Uterus (tissue), 2 donors: ENCODE data around the gene IPPK.

ENCODE experiments used
- CTCF ChIP-seq, 4 experiments: fragments of 200-600 bp in 2 of 4; fragments of 450-650 bp in 2 of 4; sonication (generic) in 2 of 4; IDR thresholded peaks; one replicate each; pipeline ENCODE4 v1.5.1; 2016 to 2019; ENCODE audit warnings: antibody characterized with exemption in 4 of 4, mild to moderate bottlenecking in 2 of 4, moderate library complexity in 1 of 4
- POLR2A ChIP-seq, 2 donors: fragments of 450-650 bp; IDR thresholded peaks; one replicate each; pipeline ENCODE4 v1.6.1; 2016; ENCODE audit warnings: antibody characterized with exemption in 2 of 2, mild to moderate bottlenecking in 1 of 2, moderate library complexity in 1 of 2

GRCh38 chr9:92616655-92617111 lies 53.2 kb downstream of the IPPK start:
- TF ChIP-seq CTCF (IDR thresholded peaks at IDR 0.05) (no peak), POLR2A (IDR thresholded peaks at IDR 0.05) (no peak)
